Esophagus squamous epithelium (tissue), 4 donors: Measurements from ENCODE around the gene SREBF1.

Experiments
- POLR2A ChIP-seq, 4 donors: fragments of 450-650 bp; IDR thresholded peaks; one replicate each; pipeline ENCODE4 v1.6.1; 2017; ENCODE audit warnings: antibody characterized with exemption in 4 of 4, mild to moderate bottlenecking in 4 of 4, moderate library complexity in 3 of 4
- TF ChIP-seq, protein P1 (sequence below), 6 experiments: fragments of 450-650 bp in 4 of 6; fragments of 200-600 bp in 2 of 6; sonication (generic) in 2 of 6; IDR thresholded peaks; one replicate each; pipeline ENCODE4 v1.5.1; 2016 to 2019; ENCODE audit warnings: antibody characterized with exemption in 6 of 6, mild to moderate bottlenecking in 4 of 6, moderate library complexity in 4 of 6

DNA sequence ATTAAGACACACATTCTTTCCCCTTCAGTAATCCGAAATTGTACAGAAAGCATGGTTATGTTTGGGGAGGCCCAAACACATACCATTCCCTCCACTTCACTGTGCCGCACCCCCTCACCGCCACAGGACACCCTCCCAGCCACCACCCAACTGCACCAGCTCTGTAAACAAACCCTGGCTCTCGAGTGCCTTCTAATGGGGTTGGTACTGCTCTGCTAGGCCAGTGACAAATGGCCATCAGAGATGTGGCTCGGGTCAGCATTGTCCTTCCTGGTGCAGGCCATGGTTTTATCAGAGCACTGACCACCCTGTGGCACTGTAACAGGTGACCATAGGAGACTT lies 24.0 kb upstream of the SREBF1 start:
- TF ChIP-seq, protein P1, sequence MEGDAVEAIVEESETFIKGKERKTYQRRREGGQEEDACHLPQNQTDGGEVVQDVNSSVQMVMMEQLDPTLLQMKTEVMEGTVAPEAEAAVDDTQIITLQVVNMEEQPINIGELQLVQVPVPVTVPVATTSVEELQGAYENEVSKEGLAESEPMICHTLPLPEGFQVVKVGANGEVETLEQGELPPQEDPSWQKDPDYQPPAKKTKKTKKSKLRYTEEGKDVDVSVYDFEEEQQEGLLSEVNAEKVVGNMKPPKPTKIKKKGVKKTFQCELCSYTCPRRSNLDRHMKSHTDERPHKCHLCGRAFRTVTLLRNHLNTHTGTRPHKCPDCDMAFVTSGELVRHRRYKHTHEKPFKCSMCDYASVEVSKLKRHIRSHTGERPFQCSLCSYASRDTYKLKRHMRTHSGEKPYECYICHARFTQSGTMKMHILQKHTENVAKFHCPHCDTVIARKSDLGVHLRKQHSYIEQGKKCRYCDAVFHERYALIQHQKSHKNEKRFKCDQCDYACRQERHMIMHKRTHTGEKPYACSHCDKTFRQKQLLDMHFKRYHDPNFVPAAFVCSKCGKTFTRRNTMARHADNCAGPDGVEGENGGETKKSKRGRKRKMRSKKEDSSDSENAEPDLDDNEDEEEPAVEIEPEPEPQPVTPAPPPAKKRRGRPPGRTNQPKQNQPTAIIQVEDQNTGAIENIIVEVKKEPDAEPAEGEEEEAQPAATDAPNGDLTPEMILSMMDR (IDR thresholded peaks at IDR 0.05), result no peak
- no peak for TF ChIP-seq POLR2A (IDR thresholded peaks at IDR 0.05)
